Hematopoietic multipotent progenitor cell treated with erythropoietin and hydrocortisone succinate and interleukin-3 and kit ligand, for 8 days (in vitro differentiated cells): ENCODE data around the gene GGA3.
"Not testable (repeated sequence)": the region's sequence is repeated elsewhere in the genome, so short reads cannot be mapped to it uniquely, and the experiment has no call there.

Source experiments
- DNase-seq: peaks from one replicate; pipeline ENCODE4 v3.0.0-alpha.2; 2015

The GGA3 gene

DNA sequence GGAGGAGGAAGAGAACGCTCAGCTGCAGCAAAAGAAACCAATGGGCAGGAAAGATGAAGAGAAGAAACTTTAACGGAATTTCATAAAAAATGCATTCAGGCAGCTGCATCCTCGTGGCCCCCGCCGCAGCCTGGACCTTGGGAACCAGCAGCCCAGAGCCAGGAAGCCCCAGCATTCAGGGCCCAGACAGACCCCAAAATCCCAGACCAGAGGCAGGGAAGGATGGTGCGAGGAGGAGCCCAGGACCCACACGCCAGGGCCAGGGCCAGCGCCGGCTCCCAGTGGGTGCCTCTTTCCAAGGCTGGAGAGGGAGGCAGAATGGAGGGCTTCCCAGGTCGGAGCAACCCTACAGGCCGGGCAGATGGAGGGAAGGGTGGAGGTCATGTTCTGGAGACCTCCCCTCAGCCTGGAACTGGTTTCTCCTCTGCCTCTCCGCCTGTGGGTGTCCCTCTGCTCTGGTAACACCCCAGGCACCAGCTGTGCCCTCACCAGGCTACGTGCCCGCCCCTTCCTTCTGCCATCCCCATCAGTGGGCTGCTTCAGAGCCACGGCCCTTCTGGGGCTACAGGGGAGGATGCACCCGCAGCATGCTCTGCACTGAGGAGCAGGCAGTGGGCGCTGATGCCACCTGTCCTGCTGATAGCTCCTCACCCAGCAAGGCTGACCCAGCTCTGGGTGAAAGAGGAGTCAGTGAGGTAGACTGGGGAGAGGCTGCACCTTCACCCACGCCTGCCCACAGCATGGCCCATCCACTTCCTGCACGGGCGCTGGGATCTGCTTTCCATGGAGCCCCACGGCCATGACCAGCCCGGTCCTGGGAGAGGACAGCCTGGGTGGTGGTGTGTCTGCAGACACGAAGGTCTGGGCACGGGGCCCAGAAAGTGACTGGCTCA, 10.8 kb upstream of the GGA3 start:
- DNase-seq, result peak; percentile 36

DNA sequence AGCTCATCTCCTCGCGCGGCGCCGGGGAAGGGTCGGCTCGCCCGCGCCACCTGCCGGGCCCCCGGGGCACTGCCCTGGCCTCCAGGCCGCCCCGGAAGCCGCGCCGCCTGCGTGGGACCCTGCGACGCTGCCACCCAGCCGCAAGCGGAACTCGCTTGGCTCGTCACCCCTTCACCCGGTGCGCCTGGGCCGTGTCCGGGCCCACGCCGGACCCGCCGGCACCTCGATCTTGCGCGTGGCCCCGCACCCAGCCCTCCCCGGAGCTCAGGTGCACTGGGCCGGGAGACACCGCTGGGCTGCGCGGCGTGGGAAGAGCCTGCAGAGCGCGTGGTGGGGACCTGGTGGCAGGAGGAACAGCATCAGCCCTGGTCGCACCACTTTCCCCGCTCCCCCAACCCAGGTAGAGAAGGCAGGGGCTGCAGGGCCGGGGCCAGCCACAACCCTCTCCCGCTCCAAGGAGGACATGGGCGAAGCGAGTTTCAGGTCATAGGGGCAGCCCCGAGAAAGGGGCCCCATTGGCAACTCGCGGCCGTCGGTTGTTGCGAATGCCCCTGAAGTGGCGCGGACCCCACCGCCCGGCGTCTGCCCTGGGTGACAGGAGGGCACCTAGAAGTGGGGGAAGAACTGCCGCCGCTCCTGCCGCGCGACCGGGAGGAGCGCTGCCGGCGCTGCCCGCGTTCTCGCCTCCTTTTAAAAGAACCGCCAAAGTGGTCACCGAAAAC, 10.0 kb upstream of the GGA3 start:
- DNase-seq, result peak; percentile 82

- no peak for DNase-seq
These were observed 9.5 kb upstream of the GGA3 start, which contains the start of gene MIF4GD for GRCh38 chr17:75270966-75271232. Gene MIF4GD (minus strand): TSS chr17:75271231. CDS start chr17:75270195, 1,036 bp downstream.

- peak; percentile 74 for DNase-seq
These were observed 9.0 kb upstream of the GGA3 start for GRCh38 chr17:75270218-75270965.

GRCh38 chr17:75269844-75270217, 8.4 kb upstream of the GGA3 start:
- peak; percentile 14 for DNase-seq

DNA sequence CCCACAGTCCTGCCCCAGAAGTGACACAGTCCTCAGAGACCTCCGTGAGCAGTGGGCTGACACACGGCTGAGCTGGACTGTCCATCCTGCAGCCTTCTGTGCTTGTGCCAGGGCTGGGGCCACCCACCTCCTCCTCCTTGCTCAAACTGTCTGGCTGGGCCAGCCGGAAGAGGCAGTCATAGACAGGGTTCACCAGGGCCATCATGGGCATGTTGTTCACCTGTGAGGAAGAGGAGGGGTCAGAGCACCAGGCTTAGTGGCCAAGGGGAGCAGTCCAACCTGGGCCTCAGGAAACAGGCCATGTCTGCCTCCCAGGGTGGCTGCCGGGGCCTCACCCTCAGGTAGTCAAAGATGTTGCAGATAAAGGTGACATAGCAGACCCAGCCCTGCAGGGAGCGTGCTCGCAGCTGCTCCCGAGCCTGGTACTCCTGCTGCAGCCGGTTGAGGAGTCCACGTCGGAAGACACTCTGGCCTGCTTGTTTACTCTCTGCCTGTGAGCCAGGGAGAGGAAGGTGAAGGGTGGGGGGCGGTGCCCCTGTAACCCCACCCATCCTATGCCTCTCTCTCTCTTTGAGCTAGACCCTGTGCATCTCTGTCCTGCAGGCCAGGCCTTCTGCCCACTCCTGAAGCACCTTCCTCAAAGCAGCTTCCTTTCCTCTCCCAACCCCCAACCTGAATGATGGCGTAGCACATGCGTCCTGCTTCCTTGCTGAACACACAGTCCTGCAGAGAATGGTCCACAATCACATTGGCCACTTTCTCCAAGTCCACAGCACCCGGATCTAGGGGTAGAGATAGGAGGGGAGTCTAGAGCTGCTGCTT, 6.2 kb upstream of the GGA3 start:
- DNase-seq, result no peak

- no peak for DNase-seq
These were observed 5.7 kb upstream of the GGA3 start for GRCh38 chr17:75267153-75267410.

DNA sequence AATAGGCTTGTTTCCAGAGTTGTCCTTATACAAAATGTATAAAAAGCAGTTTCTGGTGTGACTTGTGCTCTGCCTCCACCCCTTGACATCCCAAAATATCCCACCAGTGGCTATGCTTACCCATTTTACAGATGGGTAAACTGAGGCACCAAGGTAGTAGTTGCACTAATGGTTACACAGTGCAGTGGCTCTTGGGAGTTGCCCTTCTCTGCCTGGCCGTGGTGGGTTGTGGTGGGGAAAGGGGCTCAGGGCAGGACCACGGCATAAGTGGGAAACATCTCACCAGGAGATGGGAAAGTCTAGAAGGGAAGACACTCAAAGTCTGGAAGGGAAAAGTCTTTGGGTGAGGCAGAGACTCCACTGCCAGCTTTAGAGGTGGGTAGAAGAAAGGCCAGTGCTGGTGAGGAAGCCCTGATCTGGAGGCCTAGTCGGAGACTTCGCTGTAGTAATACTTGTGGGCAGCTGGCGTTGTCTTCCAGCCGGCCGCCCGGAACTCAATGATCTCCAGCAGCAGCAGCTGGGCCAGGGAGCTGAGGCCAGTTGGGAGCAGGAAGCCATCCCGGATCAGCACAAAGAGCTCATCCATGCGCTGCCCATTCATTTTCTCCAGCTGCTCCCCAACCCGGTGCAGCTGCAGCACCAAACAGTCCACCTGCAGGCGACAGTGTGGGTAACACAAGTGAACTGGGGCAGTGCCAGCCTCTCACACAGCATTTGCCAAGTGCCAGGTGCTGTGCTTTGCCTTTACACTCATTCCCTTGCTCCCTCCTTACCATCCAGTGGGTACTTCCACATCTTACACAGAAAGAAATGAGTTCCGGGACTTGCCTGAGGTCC, 5.1 kb upstream of the GGA3 start:
- no peak for DNase-seq

DNA sequence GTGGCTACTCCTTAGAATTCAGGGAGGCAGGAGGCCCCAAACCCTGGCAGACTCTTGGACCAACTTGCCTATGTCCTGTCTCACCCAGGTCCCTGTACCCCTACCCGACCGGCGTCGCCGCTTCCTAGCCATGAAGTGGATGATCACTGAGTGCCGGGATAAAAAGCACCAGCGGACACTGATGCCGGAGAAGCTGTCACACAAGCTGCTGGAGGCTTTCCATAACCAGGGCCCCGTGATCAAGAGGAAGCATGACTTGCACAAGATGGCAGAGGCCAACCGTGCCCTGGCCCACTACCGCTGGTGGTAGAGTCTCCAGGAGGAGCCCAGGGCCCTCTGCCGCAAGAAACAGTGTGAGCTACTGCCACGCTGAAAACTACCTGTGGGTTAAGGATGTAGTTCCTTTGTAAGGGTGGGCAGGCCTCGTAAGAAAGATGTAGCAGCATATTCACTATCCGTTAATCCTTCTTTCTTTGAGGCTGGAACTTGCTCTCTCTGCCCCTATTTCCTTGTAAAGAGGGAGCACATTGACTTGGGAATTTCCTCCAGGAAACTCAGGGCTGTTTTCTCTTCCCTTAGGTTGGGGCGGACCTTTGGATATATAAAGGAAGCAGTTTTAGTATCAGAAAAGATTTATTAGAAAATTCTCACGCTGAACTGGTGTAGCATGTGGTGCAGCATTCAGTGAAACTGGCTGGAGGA, 4.4 kb upstream of the GGA3 start:
- DNase-seq, result no peak

- no peak for DNase-seq
These were observed 1.6 kb upstream of the GGA3 start for GRCh38 chr17:75263055-75263454.

DNA sequence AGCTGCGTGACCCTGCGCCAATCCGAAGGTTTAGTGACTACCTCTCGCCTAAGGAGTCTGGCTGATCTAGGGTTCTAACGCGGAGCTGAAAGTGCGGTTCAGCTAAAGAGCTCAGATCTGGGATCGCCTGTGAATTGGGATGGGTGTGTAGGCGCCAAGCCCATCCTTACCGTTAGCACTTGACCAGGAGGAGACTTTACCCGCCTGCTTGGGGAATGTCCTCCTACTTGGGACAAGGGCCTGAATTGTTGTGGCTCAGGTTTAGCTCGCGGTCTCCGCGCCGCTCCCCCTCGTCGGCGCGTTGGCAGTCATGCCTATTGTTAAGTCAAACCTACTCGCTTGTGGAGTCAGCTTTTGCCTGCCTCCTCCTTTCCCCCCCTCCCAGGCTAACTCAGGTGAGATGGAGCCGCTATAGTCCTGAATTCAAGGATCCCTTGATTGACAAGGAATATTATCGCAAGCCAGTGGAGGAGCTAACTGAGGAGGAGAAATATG, 753 bp upstream of the GGA3 start:
- no peak for DNase-seq

DNA sequence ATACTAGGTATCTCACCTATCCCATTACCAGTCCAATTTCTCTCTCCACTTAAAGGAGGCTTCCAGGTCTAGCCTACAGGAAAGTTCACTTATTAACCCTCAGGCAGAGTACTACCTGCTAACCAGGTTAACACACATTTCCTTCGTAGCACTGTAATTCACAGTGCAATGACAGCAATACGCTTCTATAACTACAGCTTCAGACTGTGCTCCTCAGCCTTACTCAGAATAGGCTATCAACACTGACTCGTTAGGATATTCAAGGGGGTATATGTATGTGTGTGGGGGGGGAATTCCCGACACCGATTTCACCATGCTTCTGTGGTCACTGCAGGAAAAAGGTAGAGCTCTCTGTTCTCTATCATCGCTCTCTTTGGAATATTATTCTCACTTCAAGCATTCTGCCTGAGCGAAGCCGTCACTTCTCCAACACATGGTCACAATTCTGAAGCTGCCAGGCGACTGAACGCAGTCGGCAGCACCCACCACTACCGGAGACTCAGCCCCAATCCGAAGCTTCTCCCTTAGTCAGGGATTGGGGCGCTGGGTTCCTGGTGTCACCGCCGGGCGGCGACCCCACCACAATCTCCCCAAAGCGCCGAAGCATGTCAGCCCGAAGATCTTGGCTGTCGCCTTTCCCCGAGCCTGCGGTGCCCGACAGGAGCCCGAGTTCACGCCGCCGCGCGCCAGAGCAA, 618 bp downstream of the GGA3 start:
- no peak for DNase-seq

DNA sequence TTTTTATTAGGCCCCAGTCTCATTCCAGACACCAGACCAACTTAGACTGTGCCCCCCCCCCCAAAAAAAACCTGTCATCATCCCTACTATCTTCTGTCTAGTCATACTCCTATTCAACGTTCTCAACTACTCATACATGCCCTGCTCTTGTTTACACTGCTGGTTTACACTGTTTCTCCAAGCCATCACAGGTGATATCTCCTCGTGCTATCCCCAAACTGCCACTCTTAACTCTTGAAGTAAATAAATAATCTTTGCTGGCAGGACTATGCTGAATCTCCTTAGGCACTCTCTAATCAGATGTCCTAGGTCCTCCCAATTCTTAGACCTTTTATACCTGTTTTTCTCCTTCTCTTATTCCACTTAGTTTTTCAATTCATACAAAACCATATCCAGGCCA, 4.2 kb downstream of the GGA3 start:
- DNase-seq, result not testable (repeated sequence)

GRCh38 chr17:75255954-75256698, 5.3 kb downstream of the GGA3 start:
- DNase-seq, result not testable (repeated sequence)

- DNase-seq, result no peak
These were observed 9.2 kb downstream of the GGA3 start for GRCh38 chr17:75252039-75252816.

- DNase-seq, result no peak
These were observed 11.4 kb downstream of the GGA3 start for GRCh38 chr17:75250009-75250471.

DNA sequence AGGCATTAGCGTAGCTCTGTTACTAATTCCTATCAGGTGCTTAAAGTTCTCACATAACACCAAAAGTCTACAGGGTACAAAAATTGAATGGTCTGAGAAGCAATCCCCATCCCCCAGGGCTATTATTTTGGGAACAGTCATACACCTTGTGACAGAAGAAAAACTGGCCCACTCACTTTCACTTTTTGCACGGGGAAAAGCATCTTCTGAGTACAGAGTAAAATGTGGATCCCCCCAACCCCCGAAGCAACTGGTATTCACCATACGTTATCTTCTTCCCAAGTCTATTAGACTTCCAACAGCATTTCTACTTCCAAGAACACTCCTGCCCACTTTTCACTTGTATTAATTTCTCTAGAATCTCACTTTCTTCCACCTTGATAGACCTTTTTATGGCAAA, 11.8 kb downstream of the GGA3 start:
- no peak for DNase-seq

- no peak for DNase-seq
These were observed 15.0 kb downstream of the GGA3 start for GRCh38 chr17:75246404-75246803.

GRCh38 chr17:75245011-75245410, 16.4 kb downstream of the GGA3 start:
- DNase-seq, result no peak
